HL-60 (cell line): ENCODE data around the gene MAN2A1.

Experiments used
- DNase-seq, 2 experiments: peaks; one replicate each; pipeline ENCODE4 v3.0.0-alpha.2; 2010 to 2020; ENCODE audit warnings: low read depth in 1 of 2, low spot score in 1 of 2
- H3K27ac ChIP-seq: fragments of 250-450 bp; sonication (Bioruptor Pico); replicated peaks from 2 replicates; pipeline ENCODE4 v1.5.1; 2020; ENCODE audit warnings: mild to moderate bottlenecking, moderate library complexity
- H3K27me3 ChIP-seq: fragments of 250-450 bp; sonication (Bioruptor Pico); 2 replicates; pipeline ENCODE4 v1.5.1; 2021; ENCODE audit warnings: mild to moderate bottlenecking, moderate library complexity; ENCODE audit not compliant: insufficient read depth, poor library complexity, severe bottlenecking
- H3K4me3 ChIP-seq: replicated peaks from 2 replicates; pipeline ENCODE4 v1.5.1; 2011; ENCODE audit warnings: mild to moderate bottlenecking, control low read depth, low read length; ENCODE audit not compliant: insufficient read depth
- CTCF ChIP-seq: IDR thresholded peaks from one replicate; pipeline ENCODE4 v1.5.1; 2011; ENCODE audit warnings: low read length, control low read depth, inconsistent platforms; ENCODE audit not compliant: insufficient read depth
- GABPA ChIP-seq: IDR thresholded peaks from 2 replicates; pipeline ENCODE4 v1.6.1; 2012; ENCODE audit warnings: low read depth
- POLR2AphosphoS5 ChIP-seq: IDR thresholded peaks from 2 replicates; pipeline ENCODE4 v1.6.1; 2012; ENCODE audit warnings: low read depth
- REST ChIP-seq: IDR thresholded peaks from 2 replicates; pipeline ENCODE4 v1.6.1; 2012; ENCODE audit warnings: low read depth; ENCODE audit not compliant: insufficient replicate concordance
- SPI1 ChIP-seq: IDR thresholded peaks from 2 replicates; pipeline ENCODE4 v1.6.1; 2012; ENCODE audit warnings: low read depth, mild to moderate bottlenecking, borderline replicate concordance

Gene MAN2A1

GRCh38 chr5:109711673-109712072, 21.9 kb downstream of the MAN2A1 start:
- DNase-seq: no peak
- Histone ChIP-seq H3K27me3 (no peaks in the 10 kb centered on the region), H3K27ac (no peak overlapping the region), H3K4me3 (no peak overlapping the region)
- TF ChIP-seq REST (no peak), SPI1 (no peak), CTCF (no peak), POLR2AphosphoS5 (no peak), GABPA (no peak)

GRCh38 chr5:109713453-109713852, 23.7 kb downstream of the MAN2A1 start:
- TF ChIP-seq REST (no peak), POLR2AphosphoS5 (no peak), CTCF (no peak), SPI1 (no peak), GABPA (no peak)
- Histone ChIP-seq H3K27ac (no peak overlapping the region), H3K4me3 (no peak overlapping the region), H3K27me3 (no peaks in the 10 kb centered on the region)
- DNase-seq: no peak

- no peak overlapping the region for H3K4me3 ChIP-seq
- no peak for TF ChIP-seq CTCF
- TF ChIP-seq REST: no peak
- TF ChIP-seq POLR2AphosphoS5: no peak
- TF ChIP-seq SPI1: no peak
- TF ChIP-seq GABPA: no peak
- no peaks in the 10 kb centered on the region for H3K27me3 ChIP-seq
- H3K27ac ChIP-seq: no peak overlapping the region
- DNase-seq: no peak
Observed at GRCh38 chr5:109714592-109714991, 24.9 kb downstream of the MAN2A1 start.
